GM13977 (cell line): ENCODE data around the gene MEOX1.

Experiments
- DNase-seq: peaks from one replicate; pipeline ENCODE4 v3.0.0; 2012; ENCODE audit warnings: low spot score
- CTCF ChIP-seq: IDR thresholded peaks from 2 replicates; pipeline ENCODE4 v1.5.1; 2012; ENCODE audit warnings: mild to moderate bottlenecking, control low read depth; ENCODE audit not compliant: insufficient read depth; ENCODE audit errors: extremely low read depth, missing control alignments
- in situ Hi-C: fragments of 300-500 bp; cut with MboI; formaldehyde crosslinking; loops from one replicate; pipeline ENCODE4 v1.12.0; 2022; ENCODE audit warnings: low sequenced_read_pairs, low pct_unique_long_range_greater_than_20kb, mixed read lengths, inconsistent platforms; ENCODE audit not compliant: unreplicated experiment

Gene MEOX1

DNA sequence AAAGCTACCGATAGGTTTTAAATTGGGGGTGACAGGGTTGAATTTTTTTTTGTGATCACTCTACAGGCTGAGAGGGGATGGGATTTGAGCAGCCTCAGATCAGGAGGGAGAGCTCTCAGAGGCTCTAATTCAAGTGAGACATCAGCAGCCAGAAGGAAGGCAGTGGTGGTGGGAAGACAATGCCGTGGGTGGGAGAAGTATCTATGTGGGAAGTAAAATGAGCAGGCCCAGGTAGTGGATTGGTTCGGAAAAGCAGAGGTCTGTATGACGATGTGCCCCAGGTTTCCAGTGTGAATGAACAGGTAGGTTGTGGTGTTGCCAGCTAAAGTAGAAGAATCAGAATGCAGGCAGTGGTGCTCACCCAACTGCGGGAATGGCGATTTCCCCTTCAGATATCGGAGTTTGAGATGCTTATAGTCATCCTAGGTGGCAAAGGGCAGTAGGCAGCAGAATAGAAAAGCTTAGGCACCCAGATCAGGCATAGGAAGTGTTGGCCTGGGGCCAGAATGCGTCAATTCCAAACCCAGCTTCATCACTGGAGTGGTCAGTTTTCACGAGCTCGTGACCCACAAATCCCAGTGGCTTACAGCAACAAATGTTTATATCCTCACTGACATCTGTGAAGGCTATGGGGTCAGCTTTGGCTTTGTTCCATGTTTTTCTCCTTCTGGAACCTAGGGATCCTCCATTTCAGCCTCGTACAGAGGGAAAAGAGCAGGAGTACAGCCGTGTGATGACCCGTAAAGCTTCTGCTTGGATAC, 24.0 kb downstream of the MEOX1 start:
- no peak for DNase-seq
- TF ChIP-seq CTCF: no peak
- in situ Hi-C loops: no loop called here

DNA sequence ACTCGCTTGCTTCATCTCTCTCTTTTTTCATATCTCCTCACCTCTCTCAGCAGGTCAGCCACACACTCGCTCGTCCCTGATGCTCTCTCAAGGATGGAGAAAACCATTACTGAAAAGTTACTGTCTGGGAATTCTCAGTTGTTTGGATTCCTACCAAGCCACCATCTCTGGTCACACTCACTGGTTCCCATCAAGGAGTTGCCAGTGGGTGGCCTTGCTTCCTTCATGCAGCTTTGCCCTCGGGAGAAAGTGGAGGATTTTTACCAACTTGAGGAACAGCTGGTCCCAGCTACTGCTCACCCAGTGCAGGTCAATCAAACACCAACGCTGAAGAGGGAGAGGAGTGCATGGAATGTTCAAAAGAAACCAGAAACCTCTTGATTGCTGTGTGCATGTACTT, 25.3 kb downstream of the MEOX1 start:
- DNase-seq: no peak
- TF ChIP-seq CTCF: no peak
- in situ Hi-C loops: no loop called here

GRCh38 chr17:43634591-43635125, 27.1 kb downstream of the MEOX1 start:
- no peak for DNase-seq
- TF ChIP-seq CTCF: no peak
- in situ Hi-C loops: no loop called here

GRCh38 chr17:43632221-43632620, 29.5 kb downstream of the MEOX1 start:
- TF ChIP-seq CTCF: no peak
- in situ Hi-C loops: no loop called here
- no peak for DNase-seq

GRCh38 chr17:43631429-43631828, 30.3 kb downstream of the MEOX1 start:
- no peak for TF ChIP-seq CTCF
- in situ Hi-C loops: no loop called here
- no peak for DNase-seq

- in situ Hi-C loops: no loop called here
Measured at GRCh38 chr17:43628089-43628650, 33.6 kb downstream of the MEOX1 start.

More at GRCh38 chr17:43628089-43628650, 33.6 kb downstream of the MEOX1 start:
- no peak for DNase-seq
- no peak for TF ChIP-seq CTCF
